HCT116 (cell line): ENCODE data around the gene NNAT. TPM values are rescaled to one million over a fixed set of nuclear protein-coding genes. Genes with fewer than 3 reads are reported as not detected.
"Not testable (repeated sequence)": the region's sequence is repeated elsewhere in the genome, so short reads cannot be mapped to it uniquely, and the experiment has no call there.

Source experiments
- ATAC-seq: fragments of 200-7000 bp; cut with Tn5 transposase; 2 replicates; pipeline ENCODE4 v1.9.1; 2020; ENCODE audit warnings: mild to moderate bottlenecking, moderate library complexity
- BruUV-seq: library from RNA; stranded (reverse); fragments of 400-500 nt; replicated peaks from 2 replicates; lab custom pipeline; 2021; lab: Mats Ljungman, UMichigan
- CTCF ChIA-PET: fragments of 300-600 bp; sonication (Branson Sonifier 250); formaldehyde crosslinking; loops from one replicate; lab custom pipeline; 2021; ENCODE audit warnings: antibody characterized with exemption; lab: Charles Lee
- POLR2A ChIA-PET: fragments of 300-600, 350-600 bp; sonication (Branson Sonifier 250); formaldehyde crosslinking; loops from one replicate; lab custom pipeline; 2021; ENCODE audit warnings: antibody characterized with exemption; lab: Charles Lee
- RAD21 ChIA-PET, 2 experiments: fragments of 300-600 bp; sonication (Branson Sonifier 250); formaldehyde crosslinking; loops; one replicate each; lab custom pipeline; 2023; ENCODE audit warnings: low total read pairs in 2 of 2; ENCODE audit not compliant: uncharacterized antibody in 2 of 2, unreplicated experiment in 2 of 2, low non-redundant PET in 1 of 2; lab: Charles Lee
- DNase-seq: peaks from one replicate; pipeline ENCODE4 v3.0.0-alpha.2; 2010; ENCODE audit warnings: low read depth, low spot score
- H2AFZ ChIP-seq: fragments of 200-600 bp; shearing (Covaris generic), sonication (generic); 2 replicates; pipeline ENCODE4 v1.6.1; 2017; ENCODE audit warnings: low read depth, mixed run types, mixed read lengths, antibody characterized with exemption, low read length; ENCODE audit not compliant: poor library complexity, severe bottlenecking
- H3K27ac ChIP-seq: 2 replicates; pipeline ENCODE4 v1.5.1; 2012; ENCODE audit warnings: low read depth, low read length
- H3K27me3 ChIP-seq: fragments of 200-600 bp; sonication (generic); 2 replicates; pipeline ENCODE4 v1.6.1; 2016; ENCODE audit warnings: mixed run types, low read length, mixed read lengths; ENCODE audit not compliant: insufficient read depth
- H3K36me3 ChIP-seq, 2 experiments: fragments of 200-500 bp in 1 of 2; fragments of 200-600 bp in 1 of 2; sonication (Bioruptor generic) in 1 of 2; sonication (generic) in 1 of 2; 2 replicates each; pipeline versions ENCODE4 v1.5.1 to v1.6.1; 2014 to 2016; ENCODE audit warnings: low read length in 2 of 2, inconsistent platforms in 1 of 2, mixed read lengths in 1 of 2, mixed run types in 1 of 2; ENCODE audit not compliant: insufficient read depth in 2 of 2, control insufficient read depth in 1 of 2
- H3K4me1 ChIP-seq, 2 experiments: fragments of 200-600 bp in 1 of 2; sonication (generic) in 1 of 2; 2 replicates each; pipeline versions ENCODE4 v1.5.1 to v1.6.1; 2012 to 2017; ENCODE audit warnings: low read length in 2 of 2, inconsistent platforms in 1 of 2, mild to moderate bottlenecking in 1 of 2, mixed read lengths in 1 of 2, mixed run types in 1 of 2, moderate library complexity in 1 of 2; ENCODE audit not compliant: insufficient read depth in 2 of 2, control insufficient read depth in 1 of 2
- H3K4me2 ChIP-seq: fragments of 200-600 bp; sonication (generic); 2 replicates; pipeline ENCODE4 v1.6.1; 2017; ENCODE audit warnings: mixed run types, low read length, mixed read lengths
- H3K4me3 ChIP-seq, 2 experiments: fragments of 200-600 bp in 1 of 2; sonication (generic) in 1 of 2; replicated peaks in 1 of 2; 2 replicates each; pipeline ENCODE4 v1.5.1; 2011 to 2016; ENCODE audit warnings: low read length in 2 of 2, control low read depth in 1 of 2, low read depth in 1 of 2, mild to moderate bottlenecking in 1 of 2, mixed read lengths in 1 of 2, mixed run types in 1 of 2
- H3K79me2 ChIP-seq: fragments of 200-600 bp; sonication (generic); 2 replicates; pipeline ENCODE4 v1.6.1; 2017; ENCODE audit warnings: mild to moderate bottlenecking, mixed run types, low read length, moderate library complexity, mixed read lengths; ENCODE audit not compliant: insufficient read depth
- H3K9ac ChIP-seq: fragments of 200-600 bp; sonication (generic); 2 replicates; pipeline ENCODE4 v1.6.1; 2016; ENCODE audit warnings: low read length, mixed read lengths
- H3K9me2 ChIP-seq: fragments of 200-600 bp; sonication (generic), shearing (Covaris generic); 2 replicates; pipeline ENCODE4 v1.6.1; 2017; ENCODE audit warnings: mixed run types, mild to moderate bottlenecking, moderate library complexity; ENCODE audit not compliant: insufficient read depth
- H3K9me3 ChIP-seq, 2 experiments: fragments of 200-500 bp in 1 of 2; fragments of 200-600 bp in 1 of 2; sonication (Bioruptor generic) in 1 of 2; sonication (generic) in 1 of 2; 2 replicates each; pipeline ENCODE4 v1.6.1; 2014 to 2017; ENCODE audit warnings: low read length in 2 of 2, mixed read lengths in 2 of 2, inconsistent platforms in 1 of 2, low read depth in 1 of 2, mild to moderate bottlenecking in 1 of 2, mixed run types in 1 of 2, moderate library complexity in 1 of 2; ENCODE audit not compliant: control insufficient read depth in 1 of 2, insufficient read depth in 1 of 2
- H4K20me1 ChIP-seq: fragments of 200-600 bp; sonication (generic), shearing (Covaris generic); 2 replicates; pipeline ENCODE4 v1.6.1; 2017; ENCODE audit warnings: mixed run types, mild to moderate bottlenecking, moderate library complexity; ENCODE audit not compliant: insufficient read depth
- ATF3 ChIP-seq: IDR thresholded peaks from 2 replicates; pipeline ENCODE4 v1.6.1; 2012
- CBX3 ChIP-seq: IDR thresholded peaks from 2 replicates; pipeline ENCODE4 v1.6.1; 2012; ENCODE audit warnings: low read depth
- CTCF ChIP-seq, 3 experiments: fragments of 200-600 bp in 1 of 3; sonication (generic) in 1 of 3; IDR thresholded peaks in 2 of 3; conservative IDR thresholded peaks in 1 of 3; 2 replicates each; pipeline ENCODE4 v1.5.1; 2012 to 2017; ENCODE audit warnings: low read depth in 2 of 3, low read length in 2 of 3, antibody characterized with exemption in 1 of 3, borderline replicate concordance in 1 of 3, control low read depth in 1 of 3, mild to moderate bottlenecking in 1 of 3, mixed read lengths in 1 of 3, mixed run types in 1 of 3, moderate library complexity in 1 of 3; ENCODE audit not compliant: insufficient read depth in 1 of 3
- EGR1 ChIP-seq: IDR thresholded peaks from 2 replicates; pipeline ENCODE4 v1.6.1; 2012; ENCODE audit warnings: low read depth
- ELF1 ChIP-seq: IDR thresholded peaks from 2 replicates; pipeline ENCODE4 v1.6.1; 2012; ENCODE audit warnings: low read depth, borderline replicate concordance
- EZH2 ChIP-seq: fragments of 200-600 bp; sonication (generic); IDR thresholded peaks from 2 replicates; pipeline ENCODE4 v1.6.1; 2017; ENCODE audit warnings: antibody characterized with exemption, mixed run types
- EZH2phosphoT487 ChIP-seq: fragments of 200-600 bp; IDR thresholded peaks from 2 replicates; pipeline ENCODE4 v1.6.1; 2018; ENCODE audit warnings: antibody characterized with exemption, borderline replicate concordance
- JUND ChIP-seq: IDR thresholded peaks from 2 replicates; pipeline ENCODE4 v1.6.1; 2012
- MAX ChIP-seq: IDR thresholded peaks from 2 replicates; pipeline ENCODE4 v1.6.1; 2012
- POLR2A ChIP-seq: IDR thresholded peaks from 2 replicates; pipeline ENCODE4 v1.7.0; 2011; ENCODE audit warnings: borderline replicate concordance; ENCODE audit not compliant: insufficient read depth, insufficient read length; ENCODE audit errors: extremely low read depth
- POLR2AphosphoS5 ChIP-seq: IDR thresholded peaks from 2 replicates; pipeline ENCODE4 v1.6.1; 2011; ENCODE audit warnings: mild to moderate bottlenecking, low read depth, low read length, moderate library complexity
- RAD21 ChIP-seq: IDR thresholded peaks from 2 replicates; pipeline ENCODE4 v1.6.1; 2012; ENCODE audit warnings: low read depth, mild to moderate bottlenecking
- SIN3A ChIP-seq: IDR thresholded peaks from 2 replicates; pipeline ENCODE4 v1.6.1; 2012; ENCODE audit warnings: low read depth
- SP1 ChIP-seq: IDR thresholded peaks from 2 replicates; pipeline ENCODE4 v1.6.1; 2012; ENCODE audit warnings: low read depth
- SRF ChIP-seq: IDR thresholded peaks from 2 replicates; pipeline ENCODE4 v1.6.1; 2012; ENCODE audit warnings: low read depth
- YY1 ChIP-seq: IDR thresholded peaks from 2 replicates; pipeline ENCODE4 v1.6.1; 2011; ENCODE audit warnings: low read length, low read depth, moderate library complexity, mild to moderate bottlenecking; ENCODE audit not compliant: insufficient replicate concordance; ENCODE audit errors: extremely low read depth
- ZBTB33 ChIP-seq: IDR thresholded peaks from 2 replicates; pipeline ENCODE4 v1.6.1; 2011; ENCODE audit warnings: mild to moderate bottlenecking, low read length, moderate library complexity; ENCODE audit not compliant: insufficient replicate concordance; ENCODE audit errors: extremely low read depth
- intact Hi-C: fragments of 100-400 bp; cut with micrococcal nuclease; formaldehyde crosslinking; loops from 2 replicates; pipeline ENCODE4 v1.10.0; 2022
- total RNA-seq: library from RNA; stranded (reverse); gene quantifications from one replicate; pipeline ENCODE4 v1.2.1, GENCODE V29; 2021; ENCODE audit not compliant: unreplicated experiment

Gene NNAT
- total RNA-seq, 1 experiment from 2014 or later = not detected

- Histone ChIP-seq H2AFZ (no peak overlapping the region), H3K36me3 (no peaks in the 10 kb centered on the region), H3K4me1 (no peaks in the 10 kb centered on the region), H3K4me2 (no peak overlapping the region), H4K20me1 (no peaks in the 10 kb centered on the region), H3K9me2 (no peaks in the 10 kb centered on the region), H3K27ac (no peak overlapping the region), H3K27me3 (no peaks in the 10 kb centered on the region), H3K79me2 (no peaks in the 10 kb centered on the region), H3K4me3 (no peak overlapping the region), H3K9me3 (no peaks in the 10 kb centered on the region), H3K9ac (no peak overlapping the region)
- POLR2A ChIA-PET = no interaction called here
- BruUV-seq = no TSS peak
- RAD21 ChIA-PET = no interaction called here
- CTCF ChIA-PET = no interaction called here
- DNase-seq (no peak), ATAC-seq (no peak)
- intact Hi-C loops = no loop called here
- no peak for TF ChIP-seq SIN3A
- TF ChIP-seq EZH2 = no peak
- no peak for TF ChIP-seq RAD21
- TF ChIP-seq SRF = no peak
- TF ChIP-seq CTCF (IDR thresholded peaks at IDR 0.05 in 2 of 3, conservative IDR thresholded peaks at IDR 0.05 in 1 of 3; ENCODE audit: borderline replicate concordance in 1 of 3, insufficient read depth in 1 of 3, low read depth in 2 of 3, low read length in 2 of 3) = no peak
- no peak for TF ChIP-seq ELF1
- TF ChIP-seq SP1 = no peak
- no peak for TF ChIP-seq MAX
- no peak for TF ChIP-seq ATF3
- TF ChIP-seq POLR2AphosphoS5 = no peak
- no peak for TF ChIP-seq JUND
- TF ChIP-seq EGR1 = no peak
- no peak for TF ChIP-seq EZH2phosphoT487
- no peak for TF ChIP-seq CBX3
- TF ChIP-seq YY1 = no peak
- no peak for TF ChIP-seq ZBTB33
- no peak for TF ChIP-seq POLR2A
Measured at GRCh38 chr20:37547912-37548311, 26.9 kb downstream of the NNAT start.

DNA sequence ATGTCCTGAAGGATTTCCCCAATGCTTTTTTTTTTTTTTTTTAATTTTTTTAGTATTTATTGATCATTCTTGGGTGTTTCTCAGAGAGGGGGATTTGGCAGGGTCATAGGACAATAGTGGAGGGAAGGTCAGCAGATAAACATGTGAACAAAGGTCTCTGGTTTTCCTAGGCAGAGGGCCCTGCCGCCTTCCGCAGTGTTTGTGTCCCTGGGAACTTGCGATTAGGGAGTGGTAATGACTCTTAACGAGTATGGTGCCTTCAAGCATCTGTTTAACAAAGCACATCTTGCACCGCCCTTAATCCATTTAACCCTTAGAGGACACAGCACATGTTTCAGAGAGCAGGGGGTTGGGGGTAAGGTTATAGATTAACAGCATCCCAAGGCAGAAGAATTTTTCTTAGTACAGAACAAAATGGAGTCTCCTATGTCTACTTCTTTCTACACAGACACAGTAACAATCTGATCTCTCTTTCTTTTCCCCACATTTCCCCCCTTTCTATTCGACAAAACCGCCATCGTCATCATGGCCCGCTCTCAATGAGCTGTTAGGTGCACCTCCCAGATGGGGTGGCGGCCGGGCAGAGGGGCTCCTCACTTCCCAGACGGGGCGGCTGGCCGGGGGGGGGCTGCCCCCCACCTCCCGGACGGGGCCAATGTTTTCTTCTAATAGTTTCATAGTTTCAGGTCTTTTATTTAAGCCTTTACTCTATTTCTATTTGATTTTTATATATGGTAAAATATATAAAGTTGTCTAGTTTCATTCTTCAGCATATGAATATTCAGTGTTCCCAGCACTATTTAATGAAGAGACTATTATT, 29.3 kb downstream of the NNAT start:
- H3K4me1 ChIP-seq, H2AFZ ChIP-seq, DNase-seq, RAD21 ChIA-PET, H3K27ac ChIP-seq, H3K36me3 ChIP-seq, ATAC-seq, H3K9me2 ChIP-seq, H3K4me3 ChIP-seq, CTCF ChIA-PET, H3K27me3 ChIP-seq, H4K20me1 ChIP-seq, intact Hi-C loops, H3K79me2 ChIP-seq, H3K9me3 ChIP-seq, POLR2A ChIA-PET, BruUV-seq, H3K9ac ChIP-seq, H3K4me2 ChIP-seq: not testable (repeated sequence)
